Fibroblast of skin of scalp (primary cell): ENCODE data around the gene LRMDA.
"Not testable (repeated sequence)": the region's sequence is repeated elsewhere in the genome, so short reads cannot be mapped to it uniquely, and the experiment has no call there.

Experiments used
- DNase-seq: peaks from one replicate; pipeline ENCODE4 v3.0.0-alpha.2; 2013

The LRMDA gene

DNA sequence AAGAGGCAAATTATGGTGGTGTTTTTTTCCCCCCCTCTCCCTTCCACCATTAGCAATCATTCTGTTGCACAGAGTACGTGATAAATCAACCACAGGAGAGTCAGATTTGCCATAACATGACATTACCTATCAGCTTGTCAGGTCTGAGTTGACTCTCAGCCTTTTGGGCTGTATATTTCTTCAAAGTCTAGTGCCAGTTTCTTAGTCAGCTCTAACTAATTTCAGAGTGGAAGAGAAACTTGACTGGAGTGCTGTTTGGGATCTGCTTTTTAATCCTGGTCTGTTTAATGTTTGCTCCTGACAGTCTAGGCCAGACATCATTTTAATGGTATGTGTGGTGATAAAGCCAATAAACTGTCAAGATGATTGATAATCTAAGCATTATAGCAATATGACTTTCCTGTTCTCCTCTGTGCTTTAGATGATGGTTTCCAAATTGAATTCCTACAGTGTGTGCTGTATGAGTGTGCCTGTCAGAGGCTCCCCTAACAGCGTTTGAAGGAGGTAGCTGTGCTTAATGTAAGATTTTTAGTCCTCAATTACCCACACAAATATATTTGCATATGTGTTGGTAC is 76.9 kb downstream of the LRMDA start:
- DNase-seq: peak; percentile 93

DNA sequence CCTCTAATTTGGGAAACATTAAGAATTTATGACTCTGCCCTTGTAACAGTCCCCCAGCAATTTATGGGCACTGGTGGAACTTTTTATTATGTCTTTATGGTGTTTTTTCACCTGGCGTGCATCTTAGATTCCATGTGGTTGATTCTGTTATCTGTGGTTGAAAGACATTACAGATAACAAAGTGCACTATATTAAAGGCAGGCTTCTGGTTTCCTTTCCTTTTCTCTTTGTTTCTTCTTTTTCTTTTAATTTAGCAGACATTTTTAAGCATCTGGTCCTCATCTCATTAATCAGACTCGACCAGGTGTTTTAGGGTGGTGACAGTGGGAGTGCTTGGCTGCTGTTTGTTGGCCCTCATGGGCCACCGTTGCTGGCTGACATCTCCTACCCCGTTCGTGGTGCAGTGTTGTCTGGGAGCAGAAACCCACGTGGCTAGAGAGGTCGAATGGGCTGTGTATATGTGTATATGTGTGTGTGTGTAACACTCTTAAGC is 77.4 kb downstream of the LRMDA start:
- DNase-seq: no peak

DNA sequence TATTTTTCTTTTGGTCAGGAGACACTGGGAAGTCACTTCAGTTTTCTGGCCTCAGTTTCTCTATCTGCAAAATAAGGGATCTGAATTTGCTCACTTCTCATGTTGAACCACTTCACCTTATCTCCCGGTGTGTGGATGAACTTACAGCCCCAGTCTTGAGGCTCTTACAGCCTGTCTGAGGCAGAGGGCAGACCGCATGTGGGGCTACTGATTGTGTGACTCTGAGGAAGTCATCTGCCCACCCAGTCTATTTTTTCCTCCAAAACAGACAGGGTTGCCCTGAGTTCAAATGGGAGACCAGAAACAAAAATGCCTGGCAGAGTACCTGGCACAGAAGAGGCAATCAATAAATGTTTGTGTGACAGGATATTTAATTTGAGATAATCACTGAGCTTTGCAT is 78.3 kb downstream of the LRMDA start:
- DNase-seq: no peak

DNA sequence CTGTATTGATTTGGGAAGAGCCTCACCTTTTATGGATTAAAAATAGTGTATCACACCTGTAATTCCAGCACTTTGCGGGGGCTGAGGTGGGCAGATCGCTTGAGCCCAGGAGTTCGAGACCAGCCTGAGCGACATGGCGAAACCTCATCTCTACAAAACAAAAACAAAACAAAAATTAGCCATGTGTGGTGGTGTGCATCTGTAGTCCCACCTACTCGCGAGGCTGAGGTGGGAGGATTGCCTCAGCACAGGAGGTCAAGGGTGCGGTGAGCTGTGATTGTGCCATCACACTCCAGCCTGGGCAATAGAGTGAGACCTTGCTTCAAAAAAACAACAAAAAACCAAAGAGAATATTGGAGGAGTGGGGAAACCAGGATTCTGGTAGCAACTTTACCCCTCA is 79.6 kb downstream of the LRMDA start:
- no peak for DNase-seq

DNA sequence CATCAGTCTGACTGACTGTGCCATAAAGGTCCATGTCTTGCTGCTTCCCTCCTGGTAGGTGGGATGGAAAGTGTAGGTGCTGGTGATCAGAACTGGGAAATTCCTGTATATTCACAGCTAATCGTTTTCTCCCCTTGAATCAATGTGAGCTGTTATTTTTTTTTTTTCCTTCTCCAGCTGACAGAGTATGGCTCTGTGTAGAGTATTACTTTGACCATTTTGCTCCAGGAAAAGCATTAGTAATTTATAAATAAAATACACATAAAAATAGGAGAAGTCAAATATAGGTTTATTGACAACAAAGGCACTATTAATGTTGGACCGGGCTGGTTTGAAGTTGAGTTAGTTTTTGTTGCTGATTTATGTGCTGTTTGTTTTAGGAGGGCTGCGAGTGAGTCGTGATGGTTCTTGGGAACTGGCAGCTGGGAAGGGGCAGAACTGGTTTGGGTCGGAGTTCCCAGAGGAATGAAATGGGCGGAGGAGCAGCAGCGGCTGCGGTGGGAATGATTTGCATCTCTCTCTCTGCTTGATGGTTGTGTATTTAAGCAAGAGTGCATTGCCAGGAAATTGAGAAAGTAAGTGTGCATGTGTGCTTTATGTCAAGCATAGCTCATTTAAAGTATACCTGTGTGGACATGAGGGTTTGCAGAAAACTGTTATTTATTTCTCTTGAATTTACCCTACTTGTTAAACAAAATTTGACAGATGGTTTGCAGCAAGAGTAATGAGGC is 80.9 kb downstream of the LRMDA start:
- DNase-seq: peak; percentile 33

DNA sequence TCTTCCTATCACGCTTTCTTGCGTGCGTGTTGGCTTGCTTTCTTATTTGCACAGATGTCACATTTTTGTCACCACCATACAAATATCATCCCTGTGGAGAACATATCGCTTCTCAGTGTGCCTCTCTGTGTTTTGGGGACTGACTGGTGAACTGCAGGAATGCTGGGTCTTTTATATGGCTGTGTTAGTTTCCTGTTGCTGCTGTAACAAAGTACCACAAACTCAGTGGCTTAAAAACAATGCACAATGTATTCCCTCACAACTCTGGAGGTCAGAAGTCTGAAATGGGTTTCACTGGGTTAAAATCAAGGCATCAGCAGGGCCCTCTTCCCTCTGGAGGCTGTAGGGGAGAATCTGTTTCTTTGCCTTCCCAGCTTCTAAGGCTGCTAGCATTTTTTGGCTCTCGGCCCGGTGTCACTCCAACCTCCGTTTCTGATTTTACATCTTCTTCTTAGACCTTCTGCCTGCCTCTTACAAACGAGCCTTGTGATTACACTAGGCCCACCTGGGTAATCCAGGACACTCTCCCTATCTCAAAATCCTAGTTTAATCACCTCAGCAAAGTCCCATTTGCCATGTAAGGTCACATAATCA is 82.0 kb downstream of the LRMDA start:
- no peak for DNase-seq

DNA sequence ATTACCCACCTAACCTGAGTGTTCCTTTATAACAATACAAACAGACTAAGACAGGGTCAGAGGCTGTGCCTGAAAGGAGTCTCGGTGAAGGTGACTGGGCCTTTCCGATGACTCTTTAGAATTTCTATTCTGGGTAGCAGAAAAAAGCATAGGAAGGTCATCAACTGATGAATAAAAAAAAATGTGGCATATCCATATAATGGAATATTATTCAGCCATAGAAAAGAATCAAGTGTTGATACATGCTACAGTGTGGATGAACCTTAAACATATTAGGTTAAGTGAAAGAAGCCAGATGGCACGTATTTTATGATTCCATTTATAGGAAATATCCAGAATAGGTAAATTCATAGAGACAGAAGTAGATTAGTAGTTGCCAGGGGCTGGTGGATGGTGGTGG is 83.4 kb downstream of the LRMDA start:
- no peak for DNase-seq

DNA sequence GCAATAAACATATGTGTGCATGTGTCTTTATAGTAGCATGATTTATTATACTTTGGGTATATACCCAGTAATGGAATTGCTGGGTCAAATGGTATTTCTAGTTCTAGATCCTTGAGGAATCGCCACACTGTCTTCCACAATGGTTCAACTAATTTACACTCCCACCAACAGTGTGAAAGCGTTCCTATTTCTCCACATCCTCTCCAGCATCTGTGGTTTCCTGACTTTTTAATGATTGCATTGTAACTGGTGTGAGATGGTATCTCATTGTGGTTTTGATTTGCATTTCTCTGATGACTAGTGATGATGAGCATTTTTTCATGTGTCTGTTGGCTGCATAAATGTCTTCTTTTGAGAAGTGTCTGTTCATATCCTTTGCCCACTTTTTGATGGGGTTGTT is 84.7 kb downstream of the LRMDA start:
- DNase-seq: not testable (repeated sequence)

DNA sequence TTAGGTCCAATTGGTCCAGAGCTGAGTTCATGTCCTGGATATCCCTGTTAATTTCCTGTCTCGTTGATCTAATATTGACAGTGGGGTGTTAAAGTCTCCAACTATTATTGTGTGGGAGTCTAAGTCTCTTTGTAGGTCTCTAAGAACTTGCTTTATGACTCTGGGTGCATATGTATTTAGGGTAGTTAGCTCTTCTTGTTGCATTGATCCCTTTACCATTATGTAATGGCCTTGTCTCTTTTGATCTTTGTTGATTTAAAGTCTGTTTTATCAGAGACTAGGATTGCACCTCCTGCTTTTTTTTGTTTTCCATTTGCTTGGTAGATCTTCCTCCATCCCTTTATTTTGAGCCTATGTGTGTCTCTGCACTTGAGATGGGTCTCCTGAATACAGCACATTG is 87.8 kb downstream of the LRMDA start:
- not testable (repeated sequence) for DNase-seq

DNA sequence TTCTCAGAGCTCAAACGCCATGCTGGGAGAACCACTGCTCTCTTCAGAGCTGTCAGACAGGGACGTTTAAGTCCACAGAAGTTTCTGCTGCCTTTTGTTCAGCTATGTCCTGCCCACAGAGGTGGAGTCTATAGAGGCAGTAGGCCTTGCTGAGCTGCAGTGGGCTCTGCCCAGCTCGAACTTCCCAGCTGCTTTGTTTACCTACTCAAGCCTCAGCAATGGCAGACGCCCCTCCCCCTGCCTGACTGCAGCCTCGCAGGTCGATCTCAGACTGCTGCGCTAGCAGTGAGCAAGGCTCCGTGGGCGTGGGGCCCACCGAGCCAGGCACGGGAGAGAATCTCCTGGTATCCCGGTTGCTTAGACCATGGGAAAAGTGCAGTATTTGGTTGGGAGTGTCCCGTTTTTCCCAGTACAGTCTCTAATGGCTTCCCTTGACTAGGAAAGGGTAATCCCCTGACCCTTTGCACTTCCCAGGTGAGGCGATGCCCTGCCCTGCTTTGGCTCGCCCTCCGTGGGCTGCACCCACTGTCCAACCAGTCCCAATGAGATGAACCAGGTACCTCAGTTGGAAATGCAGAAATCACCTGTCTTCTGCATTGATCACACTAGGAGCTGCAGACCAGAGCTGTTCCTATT is 89.9 kb downstream of the LRMDA start:
- not testable (repeated sequence) for DNase-seq

DNA sequence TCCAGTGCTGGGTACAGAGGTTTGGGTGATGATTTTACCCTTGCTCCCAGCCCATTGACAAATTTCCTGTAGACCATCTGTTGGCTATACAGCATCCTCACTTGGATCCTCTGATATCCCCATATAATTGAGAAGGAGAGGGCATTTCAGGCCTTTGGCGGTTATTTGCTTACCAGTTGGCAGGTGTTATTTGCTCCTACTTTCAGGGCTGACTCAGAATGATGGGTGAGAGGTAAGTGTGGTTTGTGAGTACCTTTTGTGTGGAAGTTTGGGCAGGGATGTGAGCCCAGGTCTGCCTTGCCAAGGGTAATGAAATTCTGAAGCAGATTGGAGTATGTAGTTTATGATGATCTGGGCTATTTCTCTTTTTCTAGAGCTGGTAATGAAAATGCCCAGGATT is 93.6 kb downstream of the LRMDA start:
- no peak for DNase-seq

DNA sequence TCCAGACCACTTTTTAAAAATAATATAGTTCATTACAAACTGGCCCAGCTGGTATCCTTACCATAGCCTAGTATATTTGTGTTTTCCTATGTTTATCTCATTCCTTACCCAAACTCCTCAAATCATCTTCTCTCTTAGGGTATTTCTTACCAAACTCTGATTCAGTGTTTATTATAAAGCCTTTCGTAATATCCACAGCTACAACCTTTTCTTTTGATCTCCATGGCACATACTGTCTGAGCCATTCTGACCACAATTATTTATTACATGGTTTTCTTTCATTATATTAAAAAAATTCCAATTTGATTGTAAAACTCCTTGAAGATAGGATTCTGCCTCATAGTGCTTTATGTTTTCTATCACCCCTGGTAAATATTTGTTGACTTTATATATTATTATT is 94.2 kb downstream of the LRMDA start:
- no peak for DNase-seq

DNA sequence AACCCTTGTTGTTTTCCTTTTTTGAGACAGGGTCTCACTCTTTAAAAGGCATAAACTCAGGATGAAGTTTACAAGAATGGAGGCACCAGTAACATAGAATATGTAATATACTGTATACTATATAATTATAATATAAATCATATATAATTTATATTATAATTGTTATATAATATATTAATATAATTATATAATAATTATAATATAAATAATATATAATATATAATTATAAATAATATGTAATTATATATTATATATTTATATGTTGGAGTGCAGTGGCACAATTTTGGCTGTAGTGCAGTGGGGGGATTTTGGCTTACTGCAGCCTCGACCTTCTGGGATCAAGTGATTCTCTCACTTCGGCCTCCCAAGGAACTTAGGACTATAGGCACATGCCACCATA is 96.1 kb downstream of the LRMDA start:
- no peak for DNase-seq

DNA sequence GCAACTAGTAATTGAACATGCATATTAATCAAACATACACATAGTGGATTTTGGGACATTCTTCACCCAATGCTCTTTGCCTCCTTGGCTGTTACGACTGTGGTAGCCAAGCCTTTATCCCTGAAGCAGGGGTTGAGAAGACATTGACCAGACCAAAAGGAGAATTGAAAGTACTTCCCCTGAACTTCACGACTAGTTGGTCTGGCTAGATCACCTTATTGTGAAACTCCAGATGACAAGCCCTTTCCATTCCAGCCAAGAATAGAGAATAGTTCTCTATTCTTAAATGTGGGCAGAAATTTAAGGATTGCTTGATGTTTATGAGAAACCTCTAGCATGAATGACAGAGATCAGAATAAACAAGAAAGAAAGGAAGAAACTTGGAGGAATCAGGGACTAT is 97.0 kb downstream of the LRMDA start:
- DNase-seq: no peak

DNA sequence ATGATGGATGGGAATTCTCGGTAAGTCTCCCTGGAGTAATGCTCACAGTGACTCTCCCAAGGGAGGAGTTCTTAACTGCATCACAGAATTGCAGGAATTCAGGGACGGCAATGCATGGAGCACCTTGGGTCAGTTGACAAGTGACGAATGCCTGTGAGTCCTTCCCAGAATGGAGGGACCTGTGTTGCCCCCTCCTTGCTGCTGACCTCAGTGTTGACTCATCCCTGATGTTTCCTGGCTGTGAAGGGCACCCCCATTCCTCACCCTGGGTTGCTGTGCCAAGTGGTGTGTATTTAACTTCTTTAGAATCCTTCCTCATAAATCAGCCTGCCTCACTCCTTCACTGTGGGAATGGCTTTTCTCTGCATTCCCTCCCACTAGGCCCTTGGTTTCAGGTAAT is 98.9 kb downstream of the LRMDA start:
- peak; percentile 69 for DNase-seq

DNA sequence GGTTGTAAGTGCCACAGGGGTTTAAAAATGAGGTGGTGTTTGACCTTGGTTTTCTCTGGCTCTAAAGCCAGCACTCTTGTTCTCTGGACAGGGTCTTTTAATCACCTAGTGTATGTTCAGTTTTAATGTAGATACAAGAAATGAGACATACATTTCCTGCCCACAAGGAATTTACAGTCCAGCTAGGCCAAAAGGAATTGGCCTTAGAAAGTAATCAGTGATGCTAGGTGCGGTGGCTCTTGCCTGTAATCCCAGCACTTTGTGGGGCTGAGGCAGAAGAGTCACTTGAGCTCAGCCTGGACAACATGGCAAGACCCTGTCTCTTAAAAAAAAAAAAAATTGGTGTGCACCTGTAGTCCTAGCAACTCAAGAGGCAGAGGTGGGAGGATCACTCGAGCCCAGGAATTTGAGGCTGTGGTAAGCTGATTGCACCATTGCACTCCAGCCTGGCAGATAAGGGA is 100.2 kb downstream of the LRMDA start:
- DNase-seq: no peak

DNA sequence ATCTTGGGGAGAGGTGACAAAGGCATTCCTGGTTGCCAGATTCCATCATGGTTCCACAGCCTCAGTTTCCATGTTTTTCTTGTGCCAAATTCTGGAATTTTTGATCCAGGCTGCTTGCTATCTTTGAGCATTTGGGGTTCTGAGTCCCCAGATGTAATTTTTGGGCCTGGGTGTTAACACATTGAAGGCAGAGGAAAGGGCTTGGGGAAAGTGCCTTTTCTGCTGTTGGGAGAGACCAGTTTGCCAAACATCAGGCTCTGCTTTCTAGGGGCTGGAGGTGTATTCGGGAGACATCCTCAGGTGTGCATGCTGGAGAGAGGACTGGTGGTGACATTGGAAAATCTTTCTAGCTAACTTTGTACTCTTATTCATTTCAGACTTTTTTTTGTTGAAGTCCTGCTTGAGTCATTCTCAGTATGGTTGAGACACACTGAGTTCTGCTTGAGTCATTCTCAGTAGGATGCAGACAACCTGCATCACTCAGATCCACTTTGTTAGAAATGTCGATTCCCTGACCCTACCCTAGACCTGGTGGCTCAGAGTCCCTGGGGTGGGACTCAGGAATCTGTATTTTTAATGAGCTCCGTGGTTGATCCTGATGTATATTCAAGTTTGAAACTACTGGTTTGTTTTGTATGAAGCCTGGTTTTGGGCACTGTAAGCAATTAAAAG is 101.0 kb downstream of the LRMDA start:
- DNase-seq: peak; percentile 63

DNA sequence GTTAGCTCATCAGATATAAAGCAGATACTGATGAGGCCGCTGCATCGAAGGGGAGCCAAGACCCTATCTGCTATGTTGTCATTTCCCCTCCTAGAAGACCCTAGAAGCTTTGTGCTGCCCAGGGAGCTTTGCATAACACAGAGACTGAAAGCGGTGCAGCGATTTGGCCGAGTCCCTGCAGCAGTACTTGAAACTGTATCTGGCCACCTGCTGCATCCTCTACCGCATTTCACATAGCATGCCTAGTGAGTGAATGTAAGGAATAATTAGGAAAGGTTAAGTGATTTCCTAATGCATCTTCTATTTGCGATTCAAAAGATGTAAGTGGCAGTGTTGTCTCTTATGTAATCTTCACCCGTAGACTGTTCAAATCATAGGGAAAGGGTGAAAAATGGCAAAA is 106.7 kb downstream of the LRMDA start:
- no peak for DNase-seq

DNA sequence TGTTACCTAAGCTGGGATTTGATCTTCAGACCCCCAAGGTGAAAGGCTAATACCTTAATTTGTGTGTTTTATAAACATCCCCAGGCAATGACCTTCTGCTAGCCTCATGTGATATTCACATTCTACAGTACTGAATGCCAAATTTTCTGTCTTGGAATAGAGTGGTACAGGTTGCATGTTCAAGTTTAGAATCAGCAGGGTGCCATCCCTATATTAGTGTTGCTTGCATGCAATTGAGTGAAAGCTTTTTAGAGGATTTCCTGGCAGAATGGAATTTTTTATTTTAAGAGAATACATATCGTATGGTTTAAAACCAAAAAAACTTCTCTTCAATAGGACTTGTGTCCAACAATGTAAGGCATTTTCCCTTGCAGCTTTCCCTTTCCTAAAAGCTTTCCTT is 107.3 kb downstream of the LRMDA start:
- DNase-seq: peak; percentile 55

DNA sequence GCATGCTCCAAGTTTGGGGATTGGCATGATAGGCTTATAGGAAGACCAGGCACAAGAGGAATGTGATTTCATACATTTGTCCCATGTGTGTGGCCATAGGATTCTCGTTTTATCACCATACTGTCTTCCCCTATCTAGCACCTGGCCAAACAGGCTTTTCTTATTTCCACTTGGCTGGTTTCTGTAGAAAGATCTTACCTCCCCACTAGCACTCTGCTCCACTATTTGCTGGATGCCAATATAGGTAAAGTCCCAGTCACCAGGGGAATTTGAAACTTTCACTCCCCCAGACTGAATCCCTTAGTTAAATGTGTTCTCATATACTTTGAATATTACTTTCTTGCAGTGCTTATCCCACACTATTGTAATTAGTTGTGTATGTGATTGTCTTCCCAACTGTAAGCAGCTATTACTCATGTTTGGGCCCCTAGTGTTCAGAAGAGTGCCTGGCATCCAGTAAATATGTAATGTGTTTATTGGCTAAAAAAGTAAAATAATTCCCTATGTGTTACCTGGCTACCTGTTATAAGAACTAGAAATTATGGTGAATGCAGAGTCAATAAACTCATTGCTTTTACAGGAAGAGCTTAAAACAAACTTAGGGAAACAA is 109.0 kb downstream of the LRMDA start:
- DNase-seq: peak; percentile 33

DNA sequence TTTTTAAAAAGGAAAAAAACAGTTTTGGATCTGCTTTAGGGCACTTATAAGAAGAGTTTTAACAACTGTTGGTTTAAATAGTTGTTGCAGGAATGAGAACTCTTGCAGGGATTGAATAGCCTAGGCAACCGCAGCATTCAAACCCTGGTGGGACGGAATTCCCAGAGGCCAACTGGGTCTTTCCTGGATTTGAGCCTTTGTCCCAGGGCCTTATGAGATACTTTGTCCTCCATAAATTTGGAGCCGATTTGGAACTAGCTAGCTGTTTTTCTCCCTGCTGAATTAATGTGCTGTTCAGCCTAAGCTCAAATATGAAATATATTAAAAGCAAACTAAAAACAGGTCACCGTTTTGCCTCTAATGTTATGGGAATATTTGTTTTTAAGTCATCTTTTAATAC is 109.6 kb downstream of the LRMDA start:
- DNase-seq: peak; percentile 79

DNA sequence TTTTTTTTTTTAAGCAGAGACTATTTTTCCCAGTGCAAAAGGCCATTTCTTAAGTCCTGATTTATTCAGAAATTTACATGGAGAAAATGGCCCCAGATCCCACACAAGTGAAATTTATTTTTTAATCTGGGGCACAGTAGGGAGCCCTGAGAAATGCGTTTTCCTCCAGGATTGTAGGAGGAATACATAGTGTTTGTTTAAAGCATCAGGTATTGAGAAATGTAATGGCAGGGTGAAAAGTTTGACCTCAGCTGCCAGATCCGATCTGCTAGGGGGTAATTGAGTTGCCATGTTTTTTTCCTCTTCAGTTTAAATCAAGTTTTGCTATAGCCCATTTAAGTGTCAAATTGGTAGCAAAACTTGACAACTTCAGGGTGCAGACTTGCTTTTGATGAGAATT is 110.0 kb downstream of the LRMDA start:
- DNase-seq: peak; percentile 10

DNA sequence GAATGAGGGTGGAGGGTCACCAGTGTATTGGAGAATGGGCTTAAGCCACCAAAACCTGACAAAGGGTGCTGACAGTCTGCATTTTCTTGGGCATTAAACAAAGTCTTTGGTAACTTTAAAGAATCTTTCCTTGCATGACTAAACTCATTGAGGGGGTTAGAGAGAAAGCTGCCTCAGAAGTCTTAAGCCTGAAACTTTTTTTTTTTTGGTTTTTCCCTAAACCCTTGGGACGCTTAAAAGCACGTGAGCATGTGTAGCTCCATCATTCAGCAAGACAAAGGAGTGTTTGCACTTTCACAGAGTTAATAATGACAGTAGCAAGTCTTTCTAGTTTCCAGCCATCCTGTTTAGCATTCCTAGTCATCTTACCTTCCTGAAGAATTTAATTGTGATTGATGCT is 110.7 kb downstream of the LRMDA start:
- DNase-seq: peak; percentile 90
